ENCODE results near the gene ATP2C2. TPM values are rescaled to one million over a fixed set of nuclear protein-coding genes. Genes with fewer than 3 reads are reported as not detected.

ATP2C2 gene
- total RNA-seq, 1 donor from 2014 or later, result not detected

DNA sequence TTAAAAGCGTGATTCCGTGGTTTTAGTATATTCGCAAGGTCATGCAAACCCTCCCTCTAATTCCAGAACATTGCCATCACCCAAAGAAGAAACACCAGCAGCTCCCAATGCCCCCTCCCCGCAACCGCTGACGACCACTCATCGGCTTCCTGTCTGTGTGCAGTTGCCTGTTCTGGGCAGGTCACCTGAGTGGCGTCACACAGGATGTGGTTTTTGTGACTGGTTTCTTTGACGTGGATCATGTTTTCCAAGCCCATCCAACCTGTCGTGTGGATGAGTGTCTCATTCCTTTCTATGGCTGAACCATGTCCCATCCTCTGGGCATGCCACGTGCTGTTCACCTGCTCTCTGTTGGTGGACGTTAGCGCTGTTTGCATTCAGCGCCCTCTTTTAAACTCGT lies 8.2 kb upstream of the ATP2C2 start:
- H3K27me3 Mint-ChIP-seq (ENCODE audit: insufficient read depth, low read depth), result peaks cover 4% of the 10 kb centered on the region
- no peaks in the 10 kb centered on the region for H3K27me3 ChIP-seq
- H3K9ac ChIP-seq, result no peak overlapping the region
- H3K27ac Mint-ChIP-seq, result no peak overlapping the region
- H3K4me3 ChIP-seq, result no peak overlapping the region
- H3K4me1 ChIP-seq, result peaks cover 39% of the 10 kb centered on the region
- H3K4me2 ChIP-seq, result no peak overlapping the region
- H3K4me1 Mint-ChIP-seq, result peaks cover 71% of the 10 kb centered on the region
- no peaks in the 10 kb centered on the region for H4K20me1 ChIP-seq (ENCODE audit: low read depth)
- DNase-seq (ENCODE audit: low spot score), result no peak
- H3K27ac ChIP-seq, result no peak overlapping the region
- H3K9me3 ChIP-seq (ENCODE audit: low read depth), result no peaks in the 10 kb centered on the region
- no peaks in the 10 kb centered on the region for H3K79me2 ChIP-seq (ENCODE audit: low read depth)
- no peak overlapping the region for H3K4me3 Mint-ChIP-seq
- H2AFZ ChIP-seq (replicated peaks), result no peak overlapping the region
- H3K36me3 Mint-ChIP-seq, result no peaks in the 10 kb centered on the region
- peaks cover 24% of the 10 kb centered on the region for H3F3A ChIP-seq (ENCODE audit: low read depth)
- TF ChIP-seq, protein P1, sequence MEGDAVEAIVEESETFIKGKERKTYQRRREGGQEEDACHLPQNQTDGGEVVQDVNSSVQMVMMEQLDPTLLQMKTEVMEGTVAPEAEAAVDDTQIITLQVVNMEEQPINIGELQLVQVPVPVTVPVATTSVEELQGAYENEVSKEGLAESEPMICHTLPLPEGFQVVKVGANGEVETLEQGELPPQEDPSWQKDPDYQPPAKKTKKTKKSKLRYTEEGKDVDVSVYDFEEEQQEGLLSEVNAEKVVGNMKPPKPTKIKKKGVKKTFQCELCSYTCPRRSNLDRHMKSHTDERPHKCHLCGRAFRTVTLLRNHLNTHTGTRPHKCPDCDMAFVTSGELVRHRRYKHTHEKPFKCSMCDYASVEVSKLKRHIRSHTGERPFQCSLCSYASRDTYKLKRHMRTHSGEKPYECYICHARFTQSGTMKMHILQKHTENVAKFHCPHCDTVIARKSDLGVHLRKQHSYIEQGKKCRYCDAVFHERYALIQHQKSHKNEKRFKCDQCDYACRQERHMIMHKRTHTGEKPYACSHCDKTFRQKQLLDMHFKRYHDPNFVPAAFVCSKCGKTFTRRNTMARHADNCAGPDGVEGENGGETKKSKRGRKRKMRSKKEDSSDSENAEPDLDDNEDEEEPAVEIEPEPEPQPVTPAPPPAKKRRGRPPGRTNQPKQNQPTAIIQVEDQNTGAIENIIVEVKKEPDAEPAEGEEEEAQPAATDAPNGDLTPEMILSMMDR (IDR thresholded peaks at IDR 0.05), result no peak
- TF ChIP-seq EZH2 (IDR thresholded peaks at IDR 0.05), result no peak
- TF ChIP-seq EZH2phosphoT487 (IDR thresholded peaks at IDR 0.05), result no peak
- no peaks in the 10 kb centered on the region for H3K9me3 Mint-ChIP-seq
- H3K36me3 ChIP-seq, result no peaks in the 10 kb centered on the region

DNA sequence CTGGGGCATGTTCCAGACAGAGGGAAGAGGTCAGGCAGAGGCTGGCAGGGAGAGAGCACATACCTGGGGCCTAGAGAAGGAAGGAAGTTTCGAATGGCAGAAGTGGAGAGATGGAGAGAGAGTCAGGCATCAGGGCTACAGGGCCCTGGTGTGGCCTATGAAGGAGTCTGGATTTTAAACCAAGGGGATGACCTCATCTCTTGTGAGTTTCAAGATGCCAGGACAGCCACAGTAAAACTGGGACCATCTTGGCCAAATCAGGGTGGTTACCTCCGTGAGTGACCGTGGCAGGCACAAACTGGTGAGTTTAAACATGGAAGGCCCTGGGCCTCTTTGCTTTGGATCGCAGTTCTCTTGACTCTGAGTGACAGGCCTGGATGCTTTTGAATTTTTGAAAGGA lies 7.6 kb upstream of the ATP2C2 start:
- Histone ChIP-seq H2AFZ (replicated peaks) (no peak overlapping the region), H3K4me1 (peaks cover 39% of the 10 kb centered on the region), H3K9me3 (ENCODE audit: low read depth) (no peaks in the 10 kb centered on the region), H3K36me3 (no peaks in the 10 kb centered on the region), H3F3A (ENCODE audit: low read depth) (peaks cover 24% of the 10 kb centered on the region), H3K27ac (no peak overlapping the region), H3K79me2 (ENCODE audit: low read depth) (no peaks in the 10 kb centered on the region), H4K20me1 (ENCODE audit: low read depth) (no peaks in the 10 kb centered on the region), H3K27me3 (peaks cover 3% of the 10 kb centered on the region), H3K4me3 (no peak overlapping the region), H3K9ac (no peak overlapping the region), H3K4me2 (no peak overlapping the region)
- DNase-seq (ENCODE audit: low spot score), result no peak
- Mint-ChIP-seq H3K36me3 (no peaks in the 10 kb centered on the region), H3K27me3 (ENCODE audit: insufficient read depth, low read depth) (peaks cover 4% of the 10 kb centered on the region), H3K4me1 (peaks cover 71% of the 10 kb centered on the region), H3K4me3 (no peak overlapping the region), H3K9me3 (no peaks in the 10 kb centered on the region), H3K27ac (peak overlapping the region; percentile 28)
- no peak for TF ChIP-seq EZH2phosphoT487 (IDR thresholded peaks at IDR 0.05)
- TF ChIP-seq EZH2 (IDR thresholded peaks at IDR 0.05), result no peak
- TF ChIP-seq, protein P1 (IDR thresholded peaks at IDR 0.05), result no peak

DNA sequence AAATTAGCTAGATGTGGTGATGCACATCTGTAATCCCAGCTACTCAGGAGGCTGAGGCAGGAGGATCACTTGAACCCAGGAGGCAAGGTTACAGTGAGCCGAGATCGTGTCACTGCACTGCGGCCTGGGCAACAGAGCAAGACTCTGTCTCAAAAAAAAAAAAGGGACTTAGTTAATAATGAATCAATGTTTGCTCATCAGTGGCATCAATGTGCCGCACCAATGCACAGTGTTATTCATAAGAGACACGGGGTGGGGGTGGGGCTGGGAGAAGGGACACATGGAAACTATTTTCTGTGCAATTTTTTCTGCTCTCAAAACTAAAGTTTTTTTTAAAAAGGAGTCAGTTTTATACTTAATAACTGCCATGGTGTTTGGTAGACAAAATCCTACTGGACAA lies 6.8 kb upstream of the ATP2C2 start:
- no peaks in the 10 kb centered on the region for H3K79me2 ChIP-seq (ENCODE audit: low read depth)
- H3F3A ChIP-seq (ENCODE audit: low read depth), result peaks cover 24% of the 10 kb centered on the region
- no peaks in the 10 kb centered on the region for H3K9me3 Mint-ChIP-seq
- H3K4me2 ChIP-seq, result peak overlapping the region; percentile 56
- no peak overlapping the region for H3K4me3 Mint-ChIP-seq
- DNase-seq (ENCODE audit: low spot score), result no peak
- no peaks in the 10 kb centered on the region for H4K20me1 ChIP-seq (ENCODE audit: low read depth)
- no peak overlapping the region for H3K27ac Mint-ChIP-seq
- H2AFZ ChIP-seq (replicated peaks), result no peak overlapping the region
- H3K36me3 ChIP-seq, result no peaks in the 10 kb centered on the region
- TF ChIP-seq EZH2 (IDR thresholded peaks at IDR 0.05) (no peak), EZH2phosphoT487 (IDR thresholded peaks at IDR 0.05) (no peak)
- TF ChIP-seq, protein P1 (IDR thresholded peaks at IDR 0.05), result no peak
- peaks cover 66% of the 10 kb centered on the region for H3K4me1 Mint-ChIP-seq
- H3K4me3 ChIP-seq, result no peak overlapping the region
- H3K27me3 ChIP-seq, result peaks cover 9% of the 10 kb centered on the region
- H3K27ac ChIP-seq, result no peak overlapping the region
- H3K36me3 Mint-ChIP-seq, result no peaks in the 10 kb centered on the region
- peaks cover 33% of the 10 kb centered on the region for H3K4me1 ChIP-seq
- peaks cover 11% of the 10 kb centered on the region for H3K27me3 Mint-ChIP-seq (ENCODE audit: insufficient read depth, low read depth)
- no peaks in the 10 kb centered on the region for H3K9me3 ChIP-seq (ENCODE audit: low read depth)
- H3K9ac ChIP-seq, result no peak overlapping the region

Measured in neural progenitor cell (in vitro differentiated cells).